Coronary artery (tissue), 2 donors: ENCODE results near the gene NUP54.

ENCODE experiments used
- DNase-seq: peaks from one replicate; pipeline ENCODE4 v3.0.0-alpha.2; 2017; ENCODE audit warnings: low spot score
- H3K27ac ChIP-seq, 2 donors: fragments of 200-600 bp; sonication (generic); one replicate each; pipeline ENCODE4 v1.5.1; 2016 to 2019
- H3K4me3 ChIP-seq: fragments of 200-600 bp; sonication (generic); 2 replicates; pipeline ENCODE4 v1.5.1; 2016; ENCODE audit warnings: mild to moderate bottlenecking, moderate library complexity
- CTCF ChIP-seq: fragments of 200-600 bp; sonication (generic); IDR thresholded peaks from one replicate; pipeline ENCODE4 v1.5.1; 2019; ENCODE audit warnings: antibody characterized with exemption

Gene NUP54

GRCh38 chr4:76153356-76153755 is 5.2 kb upstream of the NUP54 start:
- TF ChIP-seq CTCF: no peak
- H3K27ac ChIP-seq: no peak overlapping the region

DNA sequence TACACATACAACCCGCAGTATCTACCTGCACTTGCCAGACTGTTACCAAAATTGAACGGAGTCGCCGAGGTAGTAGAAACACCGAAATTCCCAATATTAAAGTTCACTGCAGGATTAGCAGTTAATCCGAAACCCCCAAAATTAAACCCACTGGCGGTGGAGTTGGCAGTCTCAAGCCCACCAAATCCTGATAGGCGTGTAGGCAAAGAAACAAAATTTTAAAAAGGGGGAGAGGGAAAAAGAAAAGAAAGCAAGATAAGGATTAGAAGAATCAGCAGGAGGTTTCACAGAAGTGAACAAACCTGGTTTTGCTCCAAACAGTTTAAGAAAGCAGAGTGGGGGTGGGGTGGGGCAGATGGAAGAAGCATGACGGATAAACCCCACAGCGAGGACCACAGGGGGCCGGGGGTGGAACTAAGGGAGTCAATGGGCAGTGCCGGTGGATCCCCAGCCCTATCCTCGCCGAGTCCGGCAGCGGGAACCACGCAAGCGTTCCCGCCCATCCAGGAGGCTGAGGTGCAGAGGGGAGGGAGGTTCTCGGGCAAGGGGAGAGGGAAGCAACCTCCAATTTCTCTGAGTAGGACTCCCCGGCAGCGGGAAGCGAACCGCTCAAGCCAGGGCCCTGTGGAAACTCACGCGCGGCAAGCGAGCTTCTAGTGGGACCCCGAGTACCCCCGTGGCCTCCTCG is 599 bp downstream of the NUP54 start:
- H3K27ac ChIP-seq: peak overlapping the region; percentile 86 to 88
- TF ChIP-seq CTCF: no peak
- DNase-seq: no peak
- H3K4me3 ChIP-seq: peak overlapping the region; percentile 89

More at GRCh38 chr4:76153356-76153755, 5.2 kb upstream of the NUP54 start:
- H3K4me3 ChIP-seq: no peak overlapping the region
- no peak for DNase-seq

DNA sequence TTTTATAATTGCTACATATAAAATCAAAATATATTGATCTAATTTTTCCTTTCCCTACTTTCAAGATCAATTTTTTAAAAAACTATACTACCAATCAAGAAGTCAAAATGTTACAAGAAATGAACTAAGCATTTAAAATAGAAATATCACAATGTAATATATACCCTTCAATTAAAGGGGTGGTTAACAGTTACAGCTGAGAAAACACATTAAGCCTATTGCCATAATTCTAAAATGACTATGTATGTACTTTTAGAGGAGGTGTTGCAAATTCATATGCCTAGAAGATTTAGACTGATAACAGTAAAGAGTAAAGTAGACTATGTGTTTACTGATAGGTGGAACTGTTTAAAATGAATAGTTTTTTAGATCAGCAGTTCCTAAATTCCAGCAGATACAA is 3.7 kb downstream of the NUP54 start:
- Histone ChIP-seq H3K27ac (no peak overlapping the region), H3K4me3 (no peak overlapping the region)
- no peak for TF ChIP-seq CTCF
- DNase-seq: no peak

DNA sequence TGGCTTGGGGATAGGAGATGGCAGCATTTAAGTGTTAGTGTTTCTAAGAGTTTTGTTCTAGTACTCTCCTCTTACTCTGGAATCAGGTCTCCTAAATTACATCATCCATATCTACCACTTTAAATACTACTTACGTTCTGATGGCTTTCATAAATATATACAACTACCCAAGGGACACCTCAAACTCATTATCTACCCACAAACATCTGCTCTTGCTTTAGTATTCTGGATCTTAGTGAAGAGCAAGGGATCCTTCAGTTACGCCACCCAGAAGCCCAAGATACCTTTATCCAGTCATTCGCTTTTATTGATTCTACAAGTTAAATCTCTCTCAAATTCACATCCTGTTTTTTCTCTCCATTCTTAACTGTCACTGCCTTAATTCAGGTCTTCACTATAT is 7.0 kb downstream of the NUP54 start:
- DNase-seq: no peak
- Histone ChIP-seq H3K27ac (no peak overlapping the region), H3K4me3 (no peak overlapping the region)
- no peak for TF ChIP-seq CTCF

DNA sequence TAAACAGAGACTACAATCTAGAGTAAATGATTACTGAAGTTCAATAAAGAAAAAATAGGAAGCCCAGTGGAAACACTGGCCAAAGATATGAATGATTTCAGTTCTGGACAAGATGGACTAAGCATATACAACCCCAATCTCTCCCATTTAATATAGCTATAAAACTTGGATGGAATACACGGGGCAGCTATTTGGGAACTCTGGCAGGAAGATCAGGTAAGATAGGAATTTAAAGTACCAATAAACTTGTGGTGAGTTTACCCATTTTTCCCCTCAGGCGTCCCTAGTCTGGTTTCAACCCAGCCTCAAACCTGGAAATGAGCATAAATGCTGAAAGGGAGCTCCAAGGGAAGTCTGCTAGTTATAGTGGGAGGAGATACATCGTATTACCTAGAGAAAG is 20.4 kb downstream of the NUP54 start:
- no peak for DNase-seq
- Histone ChIP-seq H3K4me3 (no peak overlapping the region), H3K27ac (no peak overlapping the region)
- no peak for TF ChIP-seq CTCF

- DNase-seq: no peak
- Histone ChIP-seq H3K27ac (no peak overlapping the region), H3K4me3 (no peak overlapping the region)
- no peak for TF ChIP-seq CTCF
Observed at GRCh38 chr4:76125816-76126215, 22.4 kb downstream of the NUP54 start.

DNA sequence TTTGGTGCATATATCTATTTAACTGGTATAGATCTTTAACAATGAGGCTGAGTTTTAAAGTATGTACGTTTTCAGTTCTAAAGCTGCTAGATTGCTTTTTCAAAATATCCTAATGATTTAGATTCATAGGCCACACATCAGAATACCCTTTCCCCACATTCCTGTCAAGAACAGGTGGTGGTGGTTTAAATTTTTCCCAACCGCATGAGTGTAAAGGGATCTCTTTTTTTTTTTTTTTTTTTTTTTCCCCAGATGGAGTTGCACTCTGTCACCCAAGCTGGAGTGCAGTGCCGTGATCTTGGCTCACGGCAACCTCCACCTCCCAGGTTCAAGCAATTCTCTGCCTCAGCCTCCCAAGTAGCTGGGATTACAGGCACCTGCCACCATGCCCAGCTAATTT is 28.0 kb downstream of the NUP54 start:
- H3K27ac ChIP-seq: no peak overlapping the region

More for the DNA sequence above, 28.0 kb downstream of the NUP54 start:
- H3K4me3 ChIP-seq: no peak overlapping the region
- DNase-seq: no peak
- TF ChIP-seq CTCF: no peak
